GM20431 (cell line): ENCODE data around the gene PML.

Experiments used
- in situ Hi-C: fragments of 300-500 bp; cut with MseI, MboI; formaldehyde crosslinking; loops from one replicate; pipeline ENCODE4 v1.15.0; 2020; ENCODE audit warnings: low sequenced_read_pairs; ENCODE audit not compliant: unreplicated experiment

Gene PML

DNA sequence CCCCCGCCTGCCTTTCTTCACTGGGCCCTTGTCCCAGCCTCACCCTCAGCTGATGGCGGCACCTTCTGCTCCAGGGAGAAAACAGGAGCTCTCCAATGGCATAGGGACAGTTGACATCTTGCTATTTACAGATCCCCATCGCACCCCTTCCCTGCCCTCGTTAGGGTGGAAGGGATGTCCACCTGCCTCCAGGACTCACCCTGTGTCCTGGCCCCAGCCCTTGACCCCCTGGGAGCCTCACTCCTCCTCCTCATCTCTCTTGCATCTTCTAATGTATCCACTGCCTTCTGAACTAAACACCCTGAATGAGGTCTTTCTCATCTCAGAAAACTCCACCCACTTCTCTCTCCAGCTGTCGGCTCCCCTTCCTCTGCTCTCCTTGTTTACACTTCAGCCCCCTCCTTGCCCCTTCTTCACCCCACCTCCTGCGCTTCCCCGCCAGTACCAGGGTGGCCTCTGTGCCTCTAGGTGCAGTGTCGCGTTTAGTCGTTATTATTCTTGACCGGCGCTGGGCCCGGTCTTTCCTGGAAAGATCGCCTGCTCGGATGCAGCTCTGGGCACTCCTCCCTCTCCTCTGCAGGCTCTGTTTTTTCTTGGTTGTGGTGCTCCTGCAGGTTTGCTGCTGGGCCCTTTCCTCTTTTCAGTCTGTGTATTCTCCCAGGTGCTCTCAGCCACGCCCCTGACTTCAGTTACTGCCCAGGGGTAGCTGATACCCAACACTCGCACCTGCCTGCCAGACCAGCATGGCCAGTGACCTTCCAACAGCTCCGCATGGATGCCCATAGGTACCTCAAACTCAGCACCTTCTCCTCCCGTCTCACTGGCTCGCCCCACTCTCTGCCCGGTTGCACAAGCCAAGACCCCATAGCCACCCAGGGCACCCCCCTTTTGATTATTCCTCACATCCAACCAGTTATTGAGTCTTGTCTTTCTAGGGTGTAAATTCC, 42.9 kb downstream of the PML start:
- in situ Hi-C loops: no loop called here

GRCh38 chr15:74038707-74039655, 44.5 kb downstream of the PML start:
- in situ Hi-C loops: no loop called here

GRCh38 chr15:74039656-74040010, 45.1 kb downstream of the PML start:
- in situ Hi-C loops: no loop called here

- in situ Hi-C loops: no loop called here
Observed at GRCh38 chr15:74040109-74040850, 45.8 kb downstream of the PML start.

DNA sequence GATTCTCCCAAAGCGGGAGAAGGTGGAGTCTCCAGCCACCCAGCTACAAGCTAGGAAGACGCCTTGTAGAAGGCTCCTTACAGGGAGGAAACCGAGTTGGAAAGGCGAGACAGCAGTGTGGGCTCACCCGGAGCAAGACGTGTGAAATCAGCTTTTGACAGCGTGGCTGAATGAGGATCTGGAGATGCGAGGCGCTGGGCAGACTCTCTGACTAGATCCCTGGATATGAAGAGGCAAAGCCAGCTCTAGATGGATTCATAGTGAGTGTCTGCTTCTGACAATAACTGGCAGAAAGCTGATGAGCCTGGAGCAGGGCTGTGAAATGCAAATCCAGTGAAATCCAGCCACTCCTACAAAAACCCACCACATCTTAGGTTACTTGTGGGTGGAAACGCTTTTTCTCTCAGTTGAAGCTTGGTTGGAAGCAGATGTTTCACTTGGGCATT, 46.8 kb downstream of the PML start:
- in situ Hi-C loops: no loop called here

GRCh38 chr15:74041777-74042435, 47.4 kb downstream of the PML start:
- in situ Hi-C loops: no loop called here

GRCh38 chr15:74042603-74043424, 48.3 kb downstream of the PML start:
- in situ Hi-C loops: no loop called here

GRCh38 chr15:74043425-74044266, 49.1 kb downstream of the PML start:
- in situ Hi-C loops: no loop called here

GRCh38 chr15:74044267-74045110, 50.0 kb downstream of the PML start:
- in situ Hi-C loops: no loop called here

DNA sequence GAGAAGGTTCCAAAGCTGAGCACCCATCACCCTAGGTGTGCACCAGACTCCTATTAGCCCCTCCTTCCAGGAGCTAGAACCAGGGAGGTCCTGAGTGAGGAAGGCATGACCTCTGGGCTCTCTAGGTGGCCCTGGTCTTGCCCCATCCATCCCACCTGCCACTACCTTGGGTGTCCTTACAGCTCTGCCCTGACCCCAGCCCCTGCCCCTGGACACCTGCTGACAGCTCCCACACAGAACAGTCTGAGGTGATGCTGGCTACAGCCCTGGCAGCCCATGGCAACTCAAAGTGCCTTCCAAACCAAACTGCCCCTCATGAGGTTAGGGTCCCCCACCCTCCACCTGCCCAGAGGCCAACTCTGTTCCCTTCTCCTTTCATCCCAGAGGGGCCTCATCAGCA, 50.7 kb downstream of the PML start:
- in situ Hi-C loops: no loop called here

- in situ Hi-C loops: no loop called here
Observed at GRCh38 chr15:74045636-74046274, 51.2 kb downstream of the PML start.

DNA sequence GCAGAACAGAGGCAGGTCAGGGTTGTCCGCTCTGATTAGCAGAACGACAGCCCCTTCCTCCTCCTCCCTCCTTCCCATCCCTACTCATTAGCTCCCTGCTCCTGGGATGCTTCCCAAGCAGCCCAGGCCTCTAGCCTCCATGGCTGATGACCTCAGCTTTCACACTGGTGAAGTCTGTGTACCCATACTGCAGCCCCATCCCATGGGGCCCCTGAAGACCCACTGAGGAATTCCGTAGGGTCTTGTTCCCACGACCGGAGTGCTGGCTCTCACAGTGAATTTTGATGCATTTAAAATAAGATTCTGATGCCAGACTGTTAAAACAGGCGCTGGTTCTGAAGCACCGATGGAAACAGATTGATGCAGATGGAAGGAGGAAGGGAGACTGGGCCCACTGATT, 51.8 kb downstream of the PML start:
- in situ Hi-C loops: no loop called here

GRCh38 chr15:74050127-74050526, 55.6 kb downstream of the PML start:
- in situ Hi-C loops: loop anchor here (10.0 kb wide), 1 partner anchor 275 kb away; no protein-coding TSS in a partner anchor

GRCh38 chr15:74050556-74051234, 56.2 kb downstream of the PML start:
- in situ Hi-C loops: loop anchor here (10.0 kb wide), 1 partner anchor 274 kb away; no protein-coding TSS in a partner anchor

GRCh38 chr15:74052271-74053260, 58.0 kb downstream of the PML start:
- in situ Hi-C loops: loop anchor here (10.0 kb wide), 1 partner anchor 272 kb away; no protein-coding TSS in a partner anchor
